Measurements from ENCODE around the gene ZBTB33. TPM values are rescaled to one million over a fixed set of nuclear protein-coding genes. Genes with fewer than 3 reads are reported as not detected.

ZBTB33 gene
- total RNA-seq, 1 experiment from 2014 or later: 29.0 TPM

DNA sequence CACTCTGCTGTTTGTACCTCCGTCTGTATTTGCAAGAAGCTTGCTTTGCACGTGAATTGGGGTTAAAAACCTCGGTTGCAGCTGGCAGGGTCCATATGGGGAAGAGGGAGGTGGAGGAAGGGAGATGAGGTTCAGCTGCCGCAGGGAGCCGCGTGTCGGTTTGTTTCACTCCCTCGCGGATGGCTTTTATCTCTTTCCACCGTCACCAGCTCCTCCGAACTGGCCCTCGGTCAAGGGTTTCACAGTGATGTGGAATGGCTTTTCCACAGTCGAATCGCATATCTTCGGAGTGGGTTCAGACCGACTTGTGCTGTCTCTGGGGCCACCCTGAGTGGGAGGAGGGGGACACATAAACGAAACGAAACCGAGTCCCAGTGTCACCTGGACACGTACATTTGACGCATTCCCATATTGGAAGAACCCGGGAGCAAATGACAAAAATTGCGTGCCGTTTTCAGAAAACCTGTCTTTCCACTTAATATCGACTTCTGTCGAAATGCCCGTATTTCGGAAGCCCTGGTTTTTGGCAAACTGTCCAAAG, 929 bp downstream of the ZBTB33 start:
- Histone ChIP-seq H3K4me3 (peak overlapping the region; percentile 75), H3K79me2 (ENCODE audit: low read depth) (peaks cover 40% of the 10 kb centered on the region), H4K20me1 (ENCODE audit: insufficient read depth) (peaks cover 14% of the 10 kb centered on the region; the same call in 1 of the 2 replicates), H3K27ac (peak overlapping the region; percentile 83), H3K9me2 (ENCODE audit: insufficient read depth) (no peaks in the 10 kb centered on the region), H3K4me2 (peak overlapping the region; percentile 91), H3K4me1 (replicated peaks; ENCODE audit: insufficient read depth) (peaks cover 14% of the 10 kb centered on the region), H3F3A (ENCODE audit: insufficient read depth, low read depth) (peaks cover 7% of the 10 kb centered on the region; the same call in 1 of the 2 replicates), H3K36me3 (ENCODE audit: low read depth) (peaks cover 32% of the 10 kb centered on the region), H3K27me3 (ENCODE audit: insufficient read depth, low read depth) (no peaks in the 10 kb centered on the region), H2AFZ (peak overlapping the region; percentile 91), H3K9me3 (ENCODE audit: insufficient read depth, low read depth) (no peaks in the 10 kb centered on the region)
- TF ChIP-seq, protein P1, sequence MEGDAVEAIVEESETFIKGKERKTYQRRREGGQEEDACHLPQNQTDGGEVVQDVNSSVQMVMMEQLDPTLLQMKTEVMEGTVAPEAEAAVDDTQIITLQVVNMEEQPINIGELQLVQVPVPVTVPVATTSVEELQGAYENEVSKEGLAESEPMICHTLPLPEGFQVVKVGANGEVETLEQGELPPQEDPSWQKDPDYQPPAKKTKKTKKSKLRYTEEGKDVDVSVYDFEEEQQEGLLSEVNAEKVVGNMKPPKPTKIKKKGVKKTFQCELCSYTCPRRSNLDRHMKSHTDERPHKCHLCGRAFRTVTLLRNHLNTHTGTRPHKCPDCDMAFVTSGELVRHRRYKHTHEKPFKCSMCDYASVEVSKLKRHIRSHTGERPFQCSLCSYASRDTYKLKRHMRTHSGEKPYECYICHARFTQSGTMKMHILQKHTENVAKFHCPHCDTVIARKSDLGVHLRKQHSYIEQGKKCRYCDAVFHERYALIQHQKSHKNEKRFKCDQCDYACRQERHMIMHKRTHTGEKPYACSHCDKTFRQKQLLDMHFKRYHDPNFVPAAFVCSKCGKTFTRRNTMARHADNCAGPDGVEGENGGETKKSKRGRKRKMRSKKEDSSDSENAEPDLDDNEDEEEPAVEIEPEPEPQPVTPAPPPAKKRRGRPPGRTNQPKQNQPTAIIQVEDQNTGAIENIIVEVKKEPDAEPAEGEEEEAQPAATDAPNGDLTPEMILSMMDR (conservative IDR thresholded peaks at IDR 0.05): no peak
- no peak for TF ChIP-seq EZH2 (IDR thresholded peaks at IDR 0.05; ENCODE audit: low read depth)
- ChIA-PET POLR2A (ENCODE audit: unreplicated experiment) (interaction anchor here (0.5 to 1.4 kb wide), 3 partner anchors 9 to 201 kb away, joined by 5 to 7 read pairs (median 5); no protein-coding TSS in a partner anchor), CTCF (interaction anchor here (0.6 to 1.0 kb wide), 2 partner anchors 72 to 126 kb away, joined by 3 to 8 read pairs; no protein-coding TSS in a partner anchor)
- BruUV-seq (replicated peaks): TSS peak; percentile 76
- intact Hi-C loops (cut with micrococcal nuclease; ENCODE audit: unreplicated experiment): loop anchor here (2.0 to 5.0 kb wide), 2 partner anchors 65 to 216 kb away; partner anchors contain the start of gene LAMP2
- peak; percentile 33 to 62 for DNase-seq

DNA sequence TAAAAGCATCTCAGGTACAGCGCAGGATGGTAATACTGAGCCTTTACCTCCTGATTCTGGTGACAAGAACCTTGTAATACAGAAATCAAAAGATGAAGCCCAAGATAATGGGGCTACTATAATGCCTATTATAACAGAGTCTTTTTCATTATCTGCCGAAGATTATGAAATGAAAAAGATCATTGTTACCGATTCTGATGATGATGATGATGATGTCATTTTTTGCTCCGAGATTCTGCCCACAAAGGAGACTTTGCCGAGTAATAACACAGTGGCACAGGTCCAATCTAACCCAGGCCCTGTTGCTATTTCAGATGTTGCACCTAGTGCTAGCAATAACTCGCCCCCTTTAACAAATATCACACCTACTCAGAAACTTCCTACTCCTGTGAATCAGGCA, 3.2 kb downstream of the ZBTB33 start:
- H3K27me3 ChIP-seq (ENCODE audit: insufficient read depth, low read depth): no peaks in the 10 kb centered on the region
- H2AFZ ChIP-seq: no peak overlapping the region
- POLR2A ChIA-PET (ENCODE audit: unreplicated experiment): no interaction called here
- DNase-seq: no peak
- H3K36me3 ChIP-seq (ENCODE audit: low read depth): peaks cover 36% of the 10 kb centered on the region
- no peaks in the 10 kb centered on the region for H3K9me3 ChIP-seq (ENCODE audit: insufficient read depth, low read depth)
- intact Hi-C loops (cut with micrococcal nuclease; ENCODE audit: unreplicated experiment): loop anchor here (5.0 kb wide), 1 partner anchor 214 kb away; the partner anchor contains the start of gene LAMP2
- no peak overlapping the region for H3K4me3 ChIP-seq
- peaks cover 14% of the 10 kb centered on the region for H3K4me1 ChIP-seq (replicated peaks; ENCODE audit: insufficient read depth)
- H4K20me1 ChIP-seq (ENCODE audit: insufficient read depth): peaks cover 18% of the 10 kb centered on the region; the same call in 1 of the 2 replicates
- peaks cover 40% of the 10 kb centered on the region for H3K79me2 ChIP-seq (ENCODE audit: low read depth)
- H3K4me2 ChIP-seq: no peak overlapping the region
- H3F3A ChIP-seq (ENCODE audit: insufficient read depth, low read depth): peaks cover 7% of the 10 kb centered on the region; the same call in 1 of the 2 replicates
- CTCF ChIA-PET: interaction anchor here (0.7 kb wide), 1 partner anchor 545 kb away, joined by 6 read pairs; no protein-coding TSS in a partner anchor
- no peak overlapping the region for H3K27ac ChIP-seq
- no peak for TF ChIP-seq EZH2 (IDR thresholded peaks at IDR 0.05; ENCODE audit: low read depth)
- TF ChIP-seq, protein P1 (conservative IDR thresholded peaks at IDR 0.05): no peak
- H3K9me2 ChIP-seq (ENCODE audit: insufficient read depth): no peaks in the 10 kb centered on the region
- no TSS peak for BruUV-seq (replicated peaks)

GRCh38 chrX:120260369-120260768, 9.8 kb downstream of the ZBTB33 start:
- Histone ChIP-seq H3K4me2 (no peak overlapping the region), H3K9me3 (ENCODE audit: insufficient read depth, low read depth) (no peaks in the 10 kb centered on the region), H3K79me2 (ENCODE audit: low read depth) (no peaks in the 10 kb centered on the region), H3K4me3 (no peak overlapping the region), H2AFZ (no peak overlapping the region), H4K20me1 (ENCODE audit: insufficient read depth) (peaks cover 4% of the 10 kb centered on the region; the same call in 1 of the 2 replicates), H3F3A (ENCODE audit: insufficient read depth, low read depth) (no peaks in the 10 kb centered on the region; the same call in 1 of the 2 replicates), H3K27me3 (ENCODE audit: insufficient read depth, low read depth) (no peaks in the 10 kb centered on the region), H3K4me1 (replicated peaks; ENCODE audit: insufficient read depth) (no peaks in the 10 kb centered on the region), H3K36me3 (ENCODE audit: low read depth) (peaks cover 11% of the 10 kb centered on the region; the same call in 1 of the 2 replicates), H3K27ac (no peak overlapping the region), H3K9me2 (ENCODE audit: insufficient read depth) (no peaks in the 10 kb centered on the region)
- POLR2A ChIA-PET (ENCODE audit: unreplicated experiment): interaction anchor here (0.6 to 1.2 kb wide), 3 partner anchors 9 to 300 kb away, joined by 4 to 7 read pairs (median 5); partner anchors contain the start of genes CUL4B and ZBTB33
- CTCF ChIA-PET: no interaction called here
- BruUV-seq (replicated peaks): no TSS peak
- DNase-seq: peak in 1 of 2 experiments; percentile 52
- intact Hi-C loops (cut with micrococcal nuclease; ENCODE audit: unreplicated experiment): no loop called here
- TF ChIP-seq, protein P1 (conservative IDR thresholded peaks at IDR 0.05): no peak
- no peak for TF ChIP-seq EZH2 (IDR thresholded peaks at IDR 0.05; ENCODE audit: low read depth)
